Measurements from ENCODE around the gene VAC14.

Gene VAC14

GRCh38 chr16:70688246-70688742, 112.7 kb downstream of the VAC14 start:
- no peaks in the 10 kb centered on the region for H3K36me3 ChIP-seq (ENCODE audit: control insufficient read depth, insufficient read depth, low read length)
- no peak for DNase-seq (ENCODE audit: extremely low read depth, insufficient read length)

DNA sequence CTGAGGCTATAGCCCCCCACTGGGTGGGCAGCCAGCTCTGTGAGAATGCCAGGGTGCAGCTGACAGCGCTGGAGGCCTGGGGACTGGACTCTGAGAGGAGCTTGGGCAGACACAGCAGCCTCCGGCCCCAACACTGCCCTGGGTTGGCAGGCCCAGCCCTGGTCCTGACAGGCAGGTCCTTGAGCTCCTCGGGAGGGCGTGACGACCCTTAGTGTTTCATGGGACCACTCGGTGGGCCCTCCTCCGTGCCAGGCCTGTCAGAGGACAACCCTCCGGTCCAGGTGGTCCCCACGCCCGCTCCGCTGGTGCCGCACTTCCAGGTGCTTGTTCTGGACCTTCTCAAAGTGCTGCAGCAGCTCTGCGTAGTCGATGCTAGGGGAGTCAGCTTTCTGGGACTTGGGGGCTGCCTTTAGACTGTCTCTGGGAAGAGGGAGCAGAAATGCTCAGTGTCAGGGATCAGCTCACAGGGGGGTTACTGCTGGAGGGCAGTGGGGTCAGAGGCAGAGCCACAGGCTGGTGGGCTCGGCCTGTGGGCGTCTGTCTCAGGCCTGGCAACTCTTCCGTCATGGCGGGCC, 113.2 kb downstream of the VAC14 start:
- TF ChIP-seq, protein P1, sequence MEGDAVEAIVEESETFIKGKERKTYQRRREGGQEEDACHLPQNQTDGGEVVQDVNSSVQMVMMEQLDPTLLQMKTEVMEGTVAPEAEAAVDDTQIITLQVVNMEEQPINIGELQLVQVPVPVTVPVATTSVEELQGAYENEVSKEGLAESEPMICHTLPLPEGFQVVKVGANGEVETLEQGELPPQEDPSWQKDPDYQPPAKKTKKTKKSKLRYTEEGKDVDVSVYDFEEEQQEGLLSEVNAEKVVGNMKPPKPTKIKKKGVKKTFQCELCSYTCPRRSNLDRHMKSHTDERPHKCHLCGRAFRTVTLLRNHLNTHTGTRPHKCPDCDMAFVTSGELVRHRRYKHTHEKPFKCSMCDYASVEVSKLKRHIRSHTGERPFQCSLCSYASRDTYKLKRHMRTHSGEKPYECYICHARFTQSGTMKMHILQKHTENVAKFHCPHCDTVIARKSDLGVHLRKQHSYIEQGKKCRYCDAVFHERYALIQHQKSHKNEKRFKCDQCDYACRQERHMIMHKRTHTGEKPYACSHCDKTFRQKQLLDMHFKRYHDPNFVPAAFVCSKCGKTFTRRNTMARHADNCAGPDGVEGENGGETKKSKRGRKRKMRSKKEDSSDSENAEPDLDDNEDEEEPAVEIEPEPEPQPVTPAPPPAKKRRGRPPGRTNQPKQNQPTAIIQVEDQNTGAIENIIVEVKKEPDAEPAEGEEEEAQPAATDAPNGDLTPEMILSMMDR (IDR thresholded peaks at IDR 0.05; ENCODE audit: insufficient read depth, low read length, poor library complexity, severe bottlenecking) = no peak
- no peak for DNase-seq (ENCODE audit: extremely low read depth, insufficient read length)
- H3K4me3 ChIP-seq (replicated peaks; ENCODE audit: low read depth, low read length) = no peak overlapping the region
- H3K27me3 ChIP-seq (replicated peaks; ENCODE audit: control insufficient read depth, insufficient read depth, low read length) = no peaks in the 10 kb centered on the region; the same call in 1 of the 2 replicates
- no peaks in the 10 kb centered on the region for H3K36me3 ChIP-seq (ENCODE audit: control insufficient read depth, insufficient read depth, low read length)

More at GRCh38 chr16:70688246-70688742, 112.7 kb downstream of the VAC14 start:
- Histone ChIP-seq H3K4me3 (replicated peaks; ENCODE audit: low read depth, low read length) (no peak overlapping the region), H3K27me3 (replicated peaks; ENCODE audit: control insufficient read depth, insufficient read depth, low read length) (no peaks in the 10 kb centered on the region; the same call in 1 of the 2 replicates)
- TF ChIP-seq, protein P1 (IDR thresholded peaks at IDR 0.05; ENCODE audit: insufficient read depth, low read length, poor library complexity, severe bottlenecking) = no peak

GRCh38 chr16:70687102-70687511, 113.9 kb downstream of the VAC14 start:
- no peak overlapping the region for H3K4me3 ChIP-seq (replicated peaks; ENCODE audit: low read depth, low read length)
- no peaks in the 10 kb centered on the region; the same call in 1 of the 2 replicates for H3K27me3 ChIP-seq (replicated peaks; ENCODE audit: control insufficient read depth, insufficient read depth, low read length)
- DNase-seq (ENCODE audit: extremely low read depth, insufficient read length) = no peak
- H3K36me3 ChIP-seq (ENCODE audit: control insufficient read depth, insufficient read depth, low read length) = no peaks in the 10 kb centered on the region
- TF ChIP-seq, protein P1 (IDR thresholded peaks at IDR 0.05; ENCODE audit: insufficient read depth, low read length, poor library complexity, severe bottlenecking) = no peak

DNA sequence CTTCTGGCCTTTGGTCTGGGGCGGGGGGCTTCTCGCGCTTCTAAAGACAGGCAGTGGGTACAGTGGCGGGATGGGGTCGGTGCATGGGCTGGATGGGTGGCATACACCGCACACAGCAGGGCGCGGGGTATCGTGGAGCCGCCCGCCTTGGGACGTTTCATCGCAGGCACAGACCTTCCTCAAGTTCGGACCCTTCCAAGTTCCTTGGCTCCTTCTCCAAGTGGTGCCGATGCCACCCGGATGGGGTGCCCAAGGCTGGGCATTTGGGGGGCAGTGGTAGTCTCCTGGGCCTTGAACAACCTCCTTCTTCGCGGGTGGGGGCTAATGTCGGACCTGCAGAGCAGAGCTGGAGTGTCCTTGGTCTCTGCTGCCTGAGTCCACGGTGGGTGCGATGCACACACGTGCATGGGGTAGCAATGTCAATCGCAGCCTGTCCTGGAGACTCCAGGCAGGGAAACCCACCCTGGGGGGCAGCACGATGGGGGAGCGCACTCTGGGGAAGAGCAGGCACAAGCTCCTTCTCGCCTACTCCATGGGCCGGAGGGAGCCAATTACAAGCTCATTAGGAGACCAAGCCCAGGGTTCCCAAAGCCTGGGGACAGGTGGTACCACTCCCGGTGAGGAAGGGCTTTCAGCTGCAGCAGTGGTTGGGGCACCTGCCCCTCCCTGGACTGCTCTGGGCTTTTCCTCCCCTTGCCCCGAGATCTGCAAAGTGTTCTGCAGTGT, 114.4 kb downstream of the VAC14 start:
- TF ChIP-seq, protein P1 (IDR thresholded peaks at IDR 0.05; ENCODE audit: insufficient read depth, low read length, poor library complexity, severe bottlenecking) = no peak
- DNase-seq (ENCODE audit: extremely low read depth, insufficient read length) = no peak
- Histone ChIP-seq H3K36me3 (ENCODE audit: control insufficient read depth, insufficient read depth, low read length) (no peaks in the 10 kb centered on the region), H3K27me3 (replicated peaks; ENCODE audit: control insufficient read depth, insufficient read depth, low read length) (no peaks in the 10 kb centered on the region; the same call in 1 of the 2 replicates), H3K4me3 (replicated peaks; ENCODE audit: low read depth, low read length) (no peak overlapping the region)

GRCh38 chr16:70685938-70686375, 115.0 kb downstream of the VAC14 start, which contains the start of gene MTSS2:
TSS of gene MTSS2 (minus strand) at chr16:70686053. CDS start at chr16:70685791, 262 bp downstream.
- Histone ChIP-seq H3K4me3 (replicated peaks; ENCODE audit: low read depth, low read length) (no peak within 1 kb of the TSS), H3K27me3 (replicated peaks; ENCODE audit: control insufficient read depth, insufficient read depth, low read length) (no peaks in the 10 kb centered on the region; the same call in 1 of the 2 replicates), H3K36me3 (ENCODE audit: control insufficient read depth, insufficient read depth, low read length) (no peaks in the 10 kb centered on the region)
- TF ChIP-seq, protein P1 (IDR thresholded peaks at IDR 0.05; ENCODE audit: insufficient read depth, low read length, poor library complexity, severe bottlenecking) = no peak
- no peak for DNase-seq (ENCODE audit: extremely low read depth, insufficient read length)

Data from GM06990 (cell line).